GM12872 (cell line): Measurements from ENCODE around the gene SCGN.

ENCODE experiments used
- TF ChIP-seq, protein P1 (sequence below): IDR thresholded peaks from 3 replicates; pipeline ENCODE4 v1.5.1; 2011; ENCODE audit warnings: low read depth, mild to moderate bottlenecking, low read length, moderate library complexity; ENCODE audit not compliant: insufficient read depth

Gene SCGN

GRCh38 chr6:25697537-25698340, 45.7 kb downstream of the SCGN start:
- TF ChIP-seq, protein P1, sequence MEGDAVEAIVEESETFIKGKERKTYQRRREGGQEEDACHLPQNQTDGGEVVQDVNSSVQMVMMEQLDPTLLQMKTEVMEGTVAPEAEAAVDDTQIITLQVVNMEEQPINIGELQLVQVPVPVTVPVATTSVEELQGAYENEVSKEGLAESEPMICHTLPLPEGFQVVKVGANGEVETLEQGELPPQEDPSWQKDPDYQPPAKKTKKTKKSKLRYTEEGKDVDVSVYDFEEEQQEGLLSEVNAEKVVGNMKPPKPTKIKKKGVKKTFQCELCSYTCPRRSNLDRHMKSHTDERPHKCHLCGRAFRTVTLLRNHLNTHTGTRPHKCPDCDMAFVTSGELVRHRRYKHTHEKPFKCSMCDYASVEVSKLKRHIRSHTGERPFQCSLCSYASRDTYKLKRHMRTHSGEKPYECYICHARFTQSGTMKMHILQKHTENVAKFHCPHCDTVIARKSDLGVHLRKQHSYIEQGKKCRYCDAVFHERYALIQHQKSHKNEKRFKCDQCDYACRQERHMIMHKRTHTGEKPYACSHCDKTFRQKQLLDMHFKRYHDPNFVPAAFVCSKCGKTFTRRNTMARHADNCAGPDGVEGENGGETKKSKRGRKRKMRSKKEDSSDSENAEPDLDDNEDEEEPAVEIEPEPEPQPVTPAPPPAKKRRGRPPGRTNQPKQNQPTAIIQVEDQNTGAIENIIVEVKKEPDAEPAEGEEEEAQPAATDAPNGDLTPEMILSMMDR: no peak

DNA sequence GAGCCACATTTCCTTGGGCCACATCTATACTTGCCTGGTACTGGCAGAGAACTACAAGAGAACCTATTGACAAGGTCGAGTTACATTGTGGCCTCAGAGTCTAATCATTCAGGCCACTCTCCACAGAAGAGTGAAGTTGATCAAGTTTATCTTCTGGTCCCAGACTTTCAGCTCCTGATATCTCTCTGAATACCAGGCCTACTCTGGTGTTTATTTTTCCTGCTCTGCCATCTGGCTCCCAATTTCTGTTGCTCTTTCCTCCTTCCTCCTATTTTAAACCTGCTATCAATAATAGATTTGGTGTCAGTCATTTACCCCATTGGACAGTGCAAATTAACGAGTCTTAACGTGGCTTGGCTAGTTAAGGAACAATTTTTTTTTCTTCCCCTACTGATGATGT, 46.6 kb downstream of the SCGN start:
- TF ChIP-seq, protein P1: no peak

DNA sequence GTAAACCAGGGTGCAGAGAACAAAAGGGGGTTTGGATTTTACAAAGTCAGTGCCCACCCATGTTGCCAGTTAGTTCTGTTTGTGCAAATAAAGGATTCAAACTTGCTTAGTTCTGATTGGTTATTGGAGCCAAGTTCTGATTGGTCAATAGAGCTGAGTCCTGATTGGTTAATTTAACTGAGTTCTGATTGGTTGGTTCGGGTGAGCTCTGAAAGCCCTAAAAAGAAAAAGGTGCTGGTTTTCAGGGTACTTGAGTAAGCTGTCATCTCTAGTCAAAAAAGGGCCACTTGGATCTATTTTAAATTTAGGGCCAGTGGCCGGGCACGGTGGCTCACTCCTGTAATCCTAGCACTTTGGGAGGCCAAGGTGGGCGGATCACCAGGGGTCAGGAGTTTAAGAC, 47.6 kb downstream of the SCGN start:
- TF ChIP-seq, protein P1: no peak

- TF ChIP-seq, protein P1: no peak
Observed at GRCh38 chr6:25700761-25701160, 48.7 kb downstream of the SCGN start.

DNA sequence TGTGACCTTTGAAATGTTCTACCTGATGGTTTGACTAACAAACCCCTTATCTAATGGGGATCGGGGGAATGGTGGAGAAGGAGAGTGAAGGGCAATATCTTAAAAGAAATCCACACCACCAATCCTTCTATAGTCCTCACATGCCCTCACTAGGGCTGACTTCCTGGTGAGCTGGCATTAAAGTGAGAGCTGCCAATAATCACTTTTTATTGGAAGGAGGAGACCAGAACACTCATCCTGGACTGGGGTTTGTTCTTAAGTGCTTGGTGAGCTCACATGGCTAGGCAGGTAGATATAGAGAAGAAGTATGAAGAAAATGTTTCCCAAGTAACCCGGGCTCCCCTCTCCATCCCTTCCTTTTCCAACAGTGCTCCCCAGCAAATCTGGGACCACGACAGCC, 49.8 kb downstream of the SCGN start:
- TF ChIP-seq, protein P1: no peak

GRCh38 chr6:25703005-25703404, 51.0 kb downstream of the SCGN start:
- TF ChIP-seq, protein P1: no peak

DNA sequence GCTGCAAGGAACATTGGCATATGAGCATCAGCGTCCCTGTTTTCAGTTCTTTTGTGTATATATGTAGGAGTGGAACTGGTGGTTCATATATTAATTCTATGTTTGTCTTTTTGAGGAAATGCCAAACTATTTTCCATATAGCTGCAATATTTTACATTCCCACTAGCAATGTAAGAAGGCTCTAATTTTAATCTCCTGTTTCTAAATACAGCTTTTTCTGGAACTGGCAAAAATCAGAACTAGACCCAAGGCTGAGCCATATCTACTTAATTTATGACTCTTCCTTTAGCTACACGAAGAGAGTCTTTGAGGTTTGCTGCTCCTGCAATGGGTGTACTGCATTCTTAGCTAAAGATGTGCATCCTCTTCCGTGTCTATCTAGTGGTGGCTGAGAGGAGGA, 52.0 kb downstream of the SCGN start:
- TF ChIP-seq, protein P1: no peak
